Ovary (tissue), 9 donors: ENCODE data around the gene DAPK3. TPM values are rescaled to one million over a fixed set of nuclear protein-coding genes. Genes with fewer than 3 reads are reported as not detected.

ENCODE experiments used
- DNase-seq, 5 donors: peaks; one replicate each; pipeline ENCODE4 v3.0.0-alpha.2; 2019 to 2020
- H3K27ac ChIP-seq, 2 donors: fragments of 200-600 bp; one replicate each; pipeline versions ENCODE4 v1.5.1 to v1.8.0; 2019 to 2022
- H3K27me3 ChIP-seq: fragments of 200-600 bp; one replicate; pipeline ENCODE4 v1.8.0; 2022
- H3K36me3 ChIP-seq: fragments of 200-600 bp; sonication (generic); one replicate; pipeline ENCODE4 v1.5.1; 2019
- H3K4me1 ChIP-seq: one replicate; pipeline ENCODE4 v1.8.1; 2013; ENCODE audit warnings: mild to moderate bottlenecking, moderate library complexity; ENCODE audit not compliant: insufficient read depth
- H3K4me3 ChIP-seq: fragments of 200-600 bp; sonication (generic); one replicate; pipeline ENCODE4 v1.5.1; 2017
- H3K9me3 ChIP-seq, 2 donors: fragments of 200-600 bp in 1 of 2; sonication (generic) in 1 of 2; one replicate each; pipeline versions ENCODE4 v1.5.1 to v1.8.1; 2013 to 2019; ENCODE audit warnings: mild to moderate bottlenecking in 1 of 2, moderate library complexity in 1 of 2
- EP300 ChIP-seq: sonication (generic); formaldehyde crosslinking; IDR thresholded peaks from one replicate; pipeline ENCODE4 v1.6.1; 2017; ENCODE audit warnings: antibody characterized with exemption
- POLR2A ChIP-seq: fragments of 450-650 bp; IDR thresholded peaks from one replicate; pipeline ENCODE4 v1.6.1; 2017; ENCODE audit warnings: antibody characterized with exemption, mild to moderate bottlenecking, moderate library complexity
- WGBS, 3 donors: extraction: QIAGEN DNeasy Blood & Tissue Kit in 1 of 3; methylation state at CpG; one replicate each; pipeline versions ENCODE4 v1.1.5 to v1.1.7; 2013 to 2017; 5-methylcytosine and 5-hydroxymethylcytosine counted together
- intact Hi-C, 4 donors: fragments of 100-400 bp; cut with DNase I; formaldehyde crosslinking; loops; one replicate each; pipeline versions ENCODE4 v1.11.0 to v1.15.1; 2022 to 2023
- polyA plus RNA-seq, 2 donors: library from polyadenylated mRNA; stranded (reverse); fragments of 200-250 nt in 1 of 2; fragments of 350-450 nt in 1 of 2; fragmentation: Illumina TruSeq in 1 of 2; extraction: RNeasy Lipid Tissue Mini Kit (QIAGEN cat#74804) in 1 of 2; gene quantifications; one replicate each; pipeline ENCODE4 v1.2.3, GENCODE V29; 2013 to 2014
- total RNA-seq, 7 donors: library from RNA; depleted of rRNA in 2 of 7; stranded (reverse); fragments of >200 nt in 2 of 7; fragmentation: NEBNext Ultra II Directional in 3 of 7; extraction: Animal tissue kit (Norgen Biotek cat#: 25700) in 3 of 7; gene quantifications; one replicate each; pipeline versions ENCODE4 v1.1.0 to v1.2.4, GENCODE V29; 2016 to 2023
- TF ChIP-seq, protein P1 (sequence below), 3 donors: fragments of 450-650 bp in 2 of 3; fragments of 200-600 bp in 1 of 3; IDR thresholded peaks; one replicate each; pipeline versions ENCODE4 v1.5.1 to v1.8.0; 2016 to 2022; ENCODE audit warnings: antibody characterized with exemption in 3 of 3, mild to moderate bottlenecking in 1 of 3
- donor health status: DM: no; HTN: no; CAD: no; lungs with moderate emphysema.
- donor health status: DM: no; HTN: no; CAD: no.
- donor health status: Bipolar disorder and iron deficiency.
- donor health status: DM: yes; HTN: yes; CAD: no.
- donor health status: DM: no; HTN: no; CAD: no.
- donor health status: DM: yes; HTN: yes; CAD: no.

DAPK3 gene
- total and polyA plus RNA-seq, 9 donors = 8.3 to 101 (median 57.0) TPM

GRCh38 chr19:3995607-3996006 is 24.7 kb upstream of the DAPK3 start:
- no peaks in the 10 kb centered on the region for H3K9me3 ChIP-seq
- no peaks in the 10 kb centered on the region for H3K4me1 ChIP-seq
- intact Hi-C loops = no loop called here
- no peaks in the 10 kb centered on the region for H3K27me3 ChIP-seq
- no peaks in the 10 kb centered on the region for H3K36me3 ChIP-seq
- no peak overlapping the region for H3K27ac ChIP-seq
- WGBS, 3 donors = 77 to 80% (median 79%) methylated on average over 6 of the region's 6 CpGs
- no peak for DNase-seq
- no peak overlapping the region for H3K4me3 ChIP-seq
- TF ChIP-seq, protein P1, sequence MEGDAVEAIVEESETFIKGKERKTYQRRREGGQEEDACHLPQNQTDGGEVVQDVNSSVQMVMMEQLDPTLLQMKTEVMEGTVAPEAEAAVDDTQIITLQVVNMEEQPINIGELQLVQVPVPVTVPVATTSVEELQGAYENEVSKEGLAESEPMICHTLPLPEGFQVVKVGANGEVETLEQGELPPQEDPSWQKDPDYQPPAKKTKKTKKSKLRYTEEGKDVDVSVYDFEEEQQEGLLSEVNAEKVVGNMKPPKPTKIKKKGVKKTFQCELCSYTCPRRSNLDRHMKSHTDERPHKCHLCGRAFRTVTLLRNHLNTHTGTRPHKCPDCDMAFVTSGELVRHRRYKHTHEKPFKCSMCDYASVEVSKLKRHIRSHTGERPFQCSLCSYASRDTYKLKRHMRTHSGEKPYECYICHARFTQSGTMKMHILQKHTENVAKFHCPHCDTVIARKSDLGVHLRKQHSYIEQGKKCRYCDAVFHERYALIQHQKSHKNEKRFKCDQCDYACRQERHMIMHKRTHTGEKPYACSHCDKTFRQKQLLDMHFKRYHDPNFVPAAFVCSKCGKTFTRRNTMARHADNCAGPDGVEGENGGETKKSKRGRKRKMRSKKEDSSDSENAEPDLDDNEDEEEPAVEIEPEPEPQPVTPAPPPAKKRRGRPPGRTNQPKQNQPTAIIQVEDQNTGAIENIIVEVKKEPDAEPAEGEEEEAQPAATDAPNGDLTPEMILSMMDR (IDR thresholded peaks at IDR 0.05) = no peak
- TF ChIP-seq EP300 = no peak
- no peak for TF ChIP-seq POLR2A

DNA sequence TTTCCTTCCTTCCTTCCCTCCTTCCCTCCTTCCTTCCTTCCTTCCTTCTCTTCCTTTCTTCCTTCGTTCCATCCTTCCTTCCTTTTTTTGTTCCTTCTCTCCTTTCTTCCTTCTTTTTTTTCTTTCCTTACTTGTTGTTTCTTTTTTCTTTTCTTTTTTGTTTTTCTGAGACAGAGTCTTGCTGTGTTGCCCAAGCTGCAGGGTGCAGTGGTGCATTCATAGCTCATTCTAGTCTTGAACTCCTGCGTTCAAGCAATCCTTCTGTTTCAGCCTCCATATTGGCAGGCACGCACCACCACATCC is 19.9 kb upstream of the DAPK3 start:
- no peaks in the 10 kb centered on the region for H3K9me3 ChIP-seq
- H3K36me3 ChIP-seq = no peaks in the 10 kb centered on the region
- WGBS, 3 donors = 76 to 82% (median 80%) methylated on average over 3 of the region's 3 CpGs
- H3K27ac ChIP-seq = no peak overlapping the region
- no peaks in the 10 kb centered on the region for H3K27me3 ChIP-seq
- no peak overlapping the region for H3K4me3 ChIP-seq
- DNase-seq = no peak
- peaks cover 1% of the 10 kb centered on the region for H3K4me1 ChIP-seq
- intact Hi-C loops = no loop called here
- TF ChIP-seq, protein P1 (IDR thresholded peaks at IDR 0.05) = no peak
- TF ChIP-seq POLR2A = no peak
- no peak for TF ChIP-seq EP300

- intact Hi-C loops = loop anchor here in 1 of 4 donors (5.0 to 10.0 kb wide), 3 partner anchors 137 to 217 kb away; partner anchors contain the start of gene MAP2K2
- WGBS, 3 donors = 5 to 8% (median 7%) methylated on average over 30 of the region's 30 CpGs
- H3K27me3 ChIP-seq = no peaks in the 10 kb centered on the region
- H3K27ac ChIP-seq = no peak overlapping the region
- DNase-seq = peak; percentile 84 to 92 (median 88)
- H3K36me3 ChIP-seq = no peaks in the 10 kb centered on the region
- H3K9me3 ChIP-seq = no peaks in the 10 kb centered on the region
- H3K4me1 ChIP-seq = peaks cover 4% of the 10 kb centered on the region
- no peak overlapping the region for H3K4me3 ChIP-seq
- TF ChIP-seq EP300 = no peak
- TF ChIP-seq, protein P1 (IDR thresholded peaks at IDR 0.05) = peak; percentile 65 to 88 (median 80)
Observed at GRCh38 chr19:3987619-3988371, 16.9 kb upstream of the DAPK3 start.

DNA sequence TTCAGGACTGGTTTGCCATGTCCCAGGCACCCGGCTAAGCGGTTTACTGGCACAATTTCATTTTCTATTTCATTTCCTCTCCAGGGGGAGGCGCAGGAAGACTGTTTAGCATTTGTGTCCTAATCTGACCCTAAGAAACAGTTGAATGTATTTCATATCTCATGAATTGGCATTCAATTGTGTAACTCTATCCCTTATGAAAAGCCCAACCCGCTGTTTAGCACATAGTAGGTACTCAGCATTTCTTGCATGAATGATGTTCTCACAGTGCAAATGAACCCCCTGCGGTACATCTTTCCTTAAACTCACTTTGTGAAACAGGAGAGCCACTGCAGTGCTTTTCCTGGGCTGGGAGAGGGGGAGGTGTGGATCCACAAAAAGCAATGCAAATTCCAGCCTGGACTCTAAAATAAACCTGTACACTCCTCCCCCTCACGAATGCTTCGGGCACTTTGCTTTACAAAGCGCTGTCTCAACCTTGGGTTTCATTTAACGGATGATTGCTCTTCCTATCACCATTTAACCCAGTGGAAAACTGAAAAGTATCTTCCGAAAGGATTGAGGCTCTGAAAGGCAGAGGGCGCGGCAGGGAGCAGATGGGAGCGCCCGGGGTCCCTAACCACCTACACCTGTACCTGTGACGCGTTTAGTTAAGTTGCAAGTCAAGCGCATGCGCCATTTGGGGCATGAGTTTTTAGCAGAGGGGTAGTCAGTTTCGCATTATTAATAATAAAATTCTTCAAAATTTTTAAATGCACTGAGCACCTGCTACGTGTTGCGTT is 15.6 kb upstream of the DAPK3 start:
- Histone ChIP-seq H3K27me3 (no peaks in the 10 kb centered on the region), H3K36me3 (no peaks in the 10 kb centered on the region), H3K9me3 (no peaks in the 10 kb centered on the region), H3K4me1 (peaks cover 4% of the 10 kb centered on the region), H3K4me3 (peak overlapping the region; percentile 84), H3K27ac (no peak overlapping the region)
- TF ChIP-seq, protein P1 (IDR thresholded peaks at IDR 0.05) = peak; percentile 22 to 63 (median 60)
- no peak for TF ChIP-seq EP300
- 1 to 3% (median 2%) methylated on average over 21 of the region's 21 CpGs for WGBS, 3 donors
- peak in 2 of 5 donors; percentile 40 for DNase-seq
- intact Hi-C loops = loop anchor here in 1 of 4 donors (5.0 to 10.0 kb wide), 3 partner anchors 138 to 218 kb away; partner anchors contain the start of gene MAP2K2
